Hematopoietic multipotent progenitor cell treated with erythropoietin and hydrocortisone succinate and interleukin-3 and kit ligand, for 6 days (in vitro differentiated cells): Measurements from ENCODE around the gene TRAPPC2.
"Not testable (repeated sequence)": the region's sequence is repeated elsewhere in the genome, so short reads cannot be mapped to it uniquely, and the experiment has no call there.

Experiments
- DNase-seq: peaks from one replicate; pipeline ENCODE4 v3.0.0-alpha.2; 2015

The TRAPPC2 gene

DNA sequence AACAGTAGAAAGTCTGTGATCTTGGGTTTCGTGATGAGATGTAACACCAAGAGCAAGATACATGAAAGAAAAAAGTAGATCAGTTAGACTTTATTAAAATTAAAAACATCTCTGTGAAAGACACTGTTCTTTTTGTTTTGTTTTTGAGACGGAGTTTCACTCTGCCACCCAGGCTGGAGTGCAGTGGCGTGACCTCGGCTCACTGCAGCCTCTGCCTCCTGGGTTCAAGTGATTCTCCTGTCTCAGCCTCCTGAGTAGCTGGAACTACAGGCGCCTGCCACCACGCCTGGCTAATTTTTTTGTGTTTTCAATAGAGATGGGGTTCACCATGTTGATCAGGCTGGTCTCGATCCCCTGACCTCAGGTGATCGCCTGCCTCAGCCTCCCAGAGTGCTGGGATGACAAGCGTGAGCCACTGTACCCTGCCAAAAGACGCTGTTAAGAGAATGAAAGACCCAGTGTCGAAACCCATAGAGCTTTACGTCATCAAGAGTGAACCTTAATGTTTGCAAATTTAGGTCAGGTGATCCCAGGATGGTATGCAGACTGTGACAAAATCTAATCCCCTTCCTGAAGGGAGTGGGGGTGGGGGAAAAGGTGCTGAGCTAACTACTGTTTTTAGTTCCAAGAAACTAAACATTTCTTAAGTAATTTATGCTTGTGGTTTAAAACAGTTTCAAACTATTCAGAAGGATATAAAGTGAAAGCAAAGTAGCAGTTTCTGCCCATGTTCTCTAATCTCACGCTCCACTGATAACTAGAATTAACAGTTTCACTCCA, 8.2 kb upstream of the TRAPPC2 start:
- DNase-seq: peak; percentile 65

DNA sequence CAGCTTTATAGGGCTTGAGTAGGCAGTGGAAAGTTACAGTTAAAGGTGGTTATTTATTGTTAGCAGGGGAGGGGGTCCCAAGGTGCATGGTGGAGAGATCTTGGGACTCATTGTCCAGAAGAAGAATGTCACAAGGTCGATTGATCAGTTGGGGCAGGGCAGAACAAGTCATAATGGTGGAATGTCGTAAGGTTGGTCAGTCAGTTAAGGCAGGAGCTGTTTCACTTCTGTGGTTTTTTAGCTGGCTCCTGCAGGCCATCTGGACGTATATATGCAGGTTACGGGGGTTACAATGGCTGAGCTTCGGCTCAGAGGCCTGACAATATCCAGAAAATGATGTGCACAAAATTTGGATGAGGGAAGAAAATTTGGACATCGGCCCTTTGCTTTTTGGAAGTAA, 7.3 kb upstream of the TRAPPC2 start:
- DNase-seq: no peak

DNA sequence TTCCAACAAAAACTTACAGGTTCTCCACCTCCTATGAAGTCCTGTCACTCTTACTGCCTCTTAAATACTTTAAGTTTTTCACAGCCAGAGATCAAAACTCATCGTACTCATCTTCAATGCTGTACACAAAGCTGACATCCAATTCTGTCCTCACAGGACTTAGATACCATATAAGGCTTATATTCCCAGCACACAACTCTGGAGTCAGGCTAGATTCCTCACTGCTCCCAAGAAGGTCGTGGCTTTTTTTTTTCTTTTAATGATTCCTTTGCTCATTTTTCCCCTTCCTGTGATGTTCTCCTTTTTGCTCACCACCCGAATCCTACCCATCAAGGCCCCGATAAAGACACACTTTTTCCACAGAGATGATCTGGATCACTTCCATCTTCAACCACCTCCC, 914 bp downstream of the TRAPPC2 start:
- DNase-seq: no peak

GRCh38 chrX:13732246-13733067, 2.0 kb downstream of the TRAPPC2 start:
- no peak for DNase-seq

DNA sequence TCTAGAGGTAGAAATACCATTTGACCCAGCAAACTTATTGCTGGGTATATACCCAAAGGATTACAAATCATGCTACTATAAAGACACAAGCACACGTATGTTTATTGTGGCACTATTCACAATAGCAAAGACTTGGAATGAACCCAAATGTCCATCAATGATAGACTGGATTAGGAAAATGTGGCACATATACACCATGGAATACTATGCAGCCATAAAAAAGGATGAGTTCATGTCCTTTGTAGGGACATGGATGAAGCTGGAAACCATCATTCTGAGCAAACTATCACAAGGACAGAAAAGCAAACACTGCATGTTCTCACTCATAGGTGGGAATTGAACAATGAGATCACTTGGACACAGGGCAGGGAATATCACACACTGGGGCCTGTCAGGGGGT, 3.9 kb downstream of the TRAPPC2 start:
- DNase-seq: not testable (repeated sequence)

- DNase-seq: not testable (repeated sequence)
These were observed 7.8 kb downstream of the TRAPPC2 start for GRCh38 chrX:13726583-13726982.

DNA sequence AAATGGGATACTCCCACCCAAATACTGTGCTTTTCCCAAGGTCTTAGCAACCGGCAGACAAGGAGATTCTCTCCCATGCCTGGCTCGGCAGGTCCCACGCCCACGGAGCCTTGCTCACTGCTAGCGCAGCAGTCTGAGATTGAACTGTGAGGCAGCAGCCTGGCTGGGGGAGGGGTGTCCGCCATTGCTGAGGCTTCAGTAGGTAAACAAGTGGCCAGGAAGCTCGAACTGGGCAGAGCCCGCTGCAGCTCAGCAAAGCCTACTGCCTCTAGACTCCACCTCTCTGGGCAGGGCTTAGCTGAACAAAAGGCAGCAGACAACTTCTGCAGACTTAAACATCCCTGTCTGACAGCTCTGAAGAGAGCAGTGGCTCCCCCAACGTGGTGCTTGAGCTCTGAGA, 9.5 kb downstream of the TRAPPC2 start:
- not testable (repeated sequence) for DNase-seq

DNA sequence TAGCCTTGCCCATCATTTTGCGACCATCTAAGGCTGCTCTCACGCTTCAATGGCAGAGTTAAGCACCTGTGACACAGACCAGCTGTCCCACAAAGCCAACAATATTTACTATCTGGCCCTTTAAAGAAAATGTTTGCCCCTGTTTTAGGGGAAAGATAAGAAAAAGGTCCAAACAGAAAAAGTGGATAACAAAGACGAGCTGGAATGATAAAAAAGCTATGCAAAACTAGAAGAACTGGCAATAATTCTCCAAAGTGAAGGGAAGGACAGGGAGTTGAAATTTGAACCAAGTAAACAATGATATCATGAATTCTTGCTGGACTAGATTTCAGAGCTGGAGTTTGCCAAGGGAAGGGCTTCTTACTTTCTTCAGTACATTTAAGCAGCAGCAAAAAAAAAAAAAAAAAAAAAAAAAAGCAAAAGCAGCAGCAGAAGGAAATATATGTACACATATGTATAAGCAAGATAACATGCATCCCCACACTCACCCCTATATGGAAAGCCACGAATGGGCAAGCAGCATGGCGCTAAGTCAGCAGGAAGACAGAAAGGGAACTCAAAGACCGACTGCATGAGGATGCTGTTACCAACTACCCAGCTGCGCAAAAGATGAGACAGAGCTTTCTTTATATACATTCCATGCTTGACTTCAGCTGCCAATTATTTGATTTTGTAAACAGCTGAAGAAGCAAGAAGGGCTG, 12.5 kb downstream of the TRAPPC2 start:
- DNase-seq: peak; percentile 74

GRCh38 chrX:13721371-13721770, 13.0 kb downstream of the TRAPPC2 start:
- DNase-seq: no peak

- DNase-seq: no peak
These were observed 15.1 kb downstream of the TRAPPC2 start for GRCh38 chrX:13719192-13719856.

DNA sequence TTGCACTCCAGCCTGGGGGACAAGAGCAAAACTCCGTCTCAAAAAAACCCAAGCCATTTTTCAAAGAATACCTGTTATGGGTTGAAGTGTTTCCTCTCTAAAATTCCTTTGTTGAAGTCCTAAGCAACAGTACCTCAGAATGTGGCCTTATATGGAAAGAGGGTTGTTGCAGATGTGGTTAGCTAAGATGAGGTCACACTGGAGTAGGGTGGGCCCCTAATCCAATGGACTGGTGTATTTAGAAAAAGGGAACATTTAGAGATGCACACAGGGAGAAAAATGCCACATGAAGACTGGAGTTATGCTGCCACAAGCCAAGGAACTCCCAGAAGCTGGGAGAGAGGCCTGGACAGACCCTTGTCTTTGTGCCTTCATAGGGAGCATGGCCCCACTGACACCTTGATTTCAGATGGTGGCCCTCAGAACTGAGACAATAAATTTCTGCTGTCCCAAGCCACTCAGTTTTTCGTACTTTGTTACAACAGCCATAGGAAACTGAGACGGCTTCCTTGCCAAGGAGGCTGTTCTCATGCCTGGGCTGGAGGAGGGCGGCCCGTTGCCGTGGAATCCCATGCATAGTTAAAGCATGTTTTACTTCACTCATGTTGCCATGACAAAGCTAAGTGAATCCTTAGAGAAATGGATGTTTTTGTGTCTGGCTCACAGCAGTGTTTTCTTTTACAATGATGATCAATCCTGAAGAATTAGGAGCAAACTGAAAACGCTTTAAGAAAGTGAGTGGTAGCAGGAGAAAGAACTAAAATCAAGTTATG, 16.5 kb downstream of the TRAPPC2 start:
- no peak for DNase-seq

- no peak for DNase-seq
These were observed 17.5 kb downstream of the TRAPPC2 start for GRCh38 chrX:13716905-13717304.

- DNase-seq: no peak
These were observed 18.0 kb downstream of the TRAPPC2 start for GRCh38 chrX:13716455-13716854.

DNA sequence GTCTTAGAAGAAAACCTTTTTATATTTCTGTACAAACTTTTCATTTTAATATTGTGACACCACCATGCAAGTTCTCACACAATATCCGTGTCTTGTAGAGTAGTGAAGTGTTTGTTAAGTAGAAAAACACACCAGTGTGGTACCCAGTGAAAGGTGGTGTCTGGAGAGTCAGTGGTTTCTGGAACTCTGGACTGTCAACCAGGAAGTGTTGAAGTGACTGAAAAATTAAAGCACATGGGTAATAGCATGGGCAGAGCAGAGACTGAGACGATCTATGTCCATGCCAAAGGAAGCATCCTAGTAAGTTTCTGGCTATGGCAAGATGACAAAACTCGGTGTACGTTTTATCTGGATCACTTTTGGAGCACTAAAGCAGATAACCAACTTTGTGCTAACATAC, 23.3 kb downstream of the TRAPPC2 start:
- DNase-seq: no peak

DNA sequence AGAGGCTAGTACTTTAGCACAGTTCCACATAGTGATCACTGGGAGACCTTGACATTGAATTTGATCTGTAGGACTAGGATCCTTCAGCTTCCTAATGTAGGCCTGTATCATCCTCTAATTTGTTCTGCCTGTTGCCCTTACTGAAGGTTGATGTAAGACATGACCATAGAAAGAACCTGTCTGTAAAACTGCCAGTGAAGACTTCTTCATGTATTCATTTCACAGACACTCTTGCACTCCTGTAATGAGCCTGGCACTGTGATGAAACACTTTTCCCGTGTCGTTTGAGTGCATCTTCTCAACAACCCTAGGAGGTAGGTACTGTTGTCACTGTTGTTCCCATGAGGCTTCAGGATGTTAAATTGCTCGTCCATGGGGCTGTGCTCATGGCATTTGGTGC, 30.8 kb downstream of the TRAPPC2 start:
- DNase-seq: no peak

DNA sequence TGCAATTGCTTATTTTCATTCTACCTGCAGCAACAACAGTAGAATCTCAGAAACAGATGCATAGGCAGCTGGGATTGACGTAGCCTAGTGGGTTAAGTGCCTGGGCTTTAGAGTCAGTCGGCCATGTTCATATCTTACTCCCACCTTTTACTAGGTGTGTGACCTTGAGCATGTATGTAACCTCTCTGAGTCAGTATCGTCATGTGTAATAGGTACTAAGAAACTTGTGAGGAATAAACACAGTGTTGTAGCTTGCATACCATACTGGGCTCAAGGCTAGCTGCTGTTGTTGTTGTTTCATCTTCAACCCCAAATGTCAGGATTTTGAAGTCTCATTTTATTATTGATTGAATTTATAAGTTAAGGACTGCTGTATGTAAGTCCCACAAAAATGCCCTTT, 31.3 kb downstream of the TRAPPC2 start:
- DNase-seq: no peak

GRCh38 chrX:13702111-13702789, 32.2 kb downstream of the TRAPPC2 start:
- DNase-seq: no peak

DNA sequence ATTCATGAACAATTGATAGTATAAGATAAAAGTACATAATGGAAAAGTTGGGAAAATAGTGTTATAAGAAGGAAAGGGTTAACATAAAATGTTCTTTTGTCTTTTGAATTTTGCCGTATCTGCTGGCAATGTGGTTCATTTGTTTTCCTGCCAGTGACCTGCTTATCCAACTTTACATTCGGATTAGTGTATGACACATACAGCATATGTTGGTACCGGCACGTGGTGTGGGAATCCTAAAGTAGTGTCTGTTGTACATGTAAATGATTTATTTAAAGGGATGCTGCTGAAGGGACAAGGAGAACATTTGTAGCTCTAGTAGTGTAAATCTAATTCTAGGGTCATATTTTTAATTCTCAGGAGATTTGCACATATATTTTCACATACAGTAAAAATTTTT, 34.0 kb downstream of the TRAPPC2 start:
- DNase-seq: no peak

GRCh38 chrX:13699183-13699826, 35.1 kb downstream of the TRAPPC2 start:
- peak; percentile 66 for DNase-seq

- DNase-seq: no peak
These were observed 36.0 kb downstream of the TRAPPC2 start for GRCh38 chrX:13698432-13698831.

DNA sequence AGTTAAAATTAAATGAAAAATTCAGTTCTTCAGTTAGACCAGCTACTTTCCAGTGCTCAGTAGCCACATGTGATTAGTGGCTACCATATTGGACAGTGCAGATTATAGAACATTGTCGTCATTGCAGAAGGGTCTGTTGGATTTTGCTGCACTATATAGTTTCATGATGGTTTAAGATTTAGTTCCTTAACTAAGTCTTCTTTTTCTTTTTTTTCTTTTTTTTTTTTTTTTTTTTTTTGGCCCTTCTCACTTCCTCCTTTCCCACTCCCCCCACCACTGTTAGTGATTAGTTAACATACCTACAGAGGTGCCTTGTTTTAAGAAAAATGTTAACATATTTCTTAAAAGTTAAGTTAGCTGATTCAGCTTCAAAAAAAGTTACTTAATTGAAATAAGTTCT, 36.4 kb downstream of the TRAPPC2 start:
- no peak for DNase-seq
